ENCODE results near the gene CAMK1D. TPM values are rescaled to one million over a fixed set of nuclear protein-coding genes. Genes with fewer than 3 reads are reported as not detected.

Gene CAMK1D
- total RNA-seq, 1 experiment from 2014 or later = 6.0 TPM

DNA sequence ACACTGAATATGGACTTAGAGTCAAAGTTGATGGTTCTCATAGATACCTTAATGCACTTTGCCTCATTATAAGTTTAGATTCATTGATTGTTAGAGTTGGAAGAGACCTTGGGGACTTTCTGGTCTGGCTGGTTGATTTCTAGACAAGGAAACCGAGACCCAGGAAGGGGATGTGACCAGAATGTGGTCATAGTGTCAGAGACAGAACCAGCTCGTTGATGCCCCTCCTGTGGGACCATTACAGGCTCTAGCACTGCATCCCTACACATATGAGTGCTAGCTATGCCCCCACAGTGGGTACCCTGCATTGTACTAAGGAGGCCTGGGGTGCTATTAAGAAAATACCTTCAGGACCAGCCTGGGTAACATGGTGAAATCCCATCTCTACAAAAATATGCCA, 306.6 kb downstream of the CAMK1D start:
- Histone ChIP-seq H3K4me1 (replicated peaks; ENCODE audit: insufficient read depth) (no peaks in the 10 kb centered on the region), H4K20me1 (ENCODE audit: insufficient read depth) (no peaks in the 10 kb centered on the region), H3K36me3 (ENCODE audit: low read depth) (no peaks in the 10 kb centered on the region), H3F3A (ENCODE audit: insufficient read depth, low read depth) (no peaks in the 10 kb centered on the region), H2AFZ (no peak overlapping the region), H3K9me3 (ENCODE audit: insufficient read depth, low read depth) (no peaks in the 10 kb centered on the region), H3K4me3 (no peak overlapping the region), H3K9me2 (ENCODE audit: insufficient read depth) (no peaks in the 10 kb centered on the region), H3K79me2 (ENCODE audit: low read depth) (no peaks in the 10 kb centered on the region), H3K4me2 (no peak overlapping the region), H3K27ac (no peak overlapping the region), H3K27me3 (ENCODE audit: insufficient read depth, low read depth) (no peaks in the 10 kb centered on the region)
- BruUV-seq (replicated peaks) = no TSS peak
- TF ChIP-seq, protein P1, sequence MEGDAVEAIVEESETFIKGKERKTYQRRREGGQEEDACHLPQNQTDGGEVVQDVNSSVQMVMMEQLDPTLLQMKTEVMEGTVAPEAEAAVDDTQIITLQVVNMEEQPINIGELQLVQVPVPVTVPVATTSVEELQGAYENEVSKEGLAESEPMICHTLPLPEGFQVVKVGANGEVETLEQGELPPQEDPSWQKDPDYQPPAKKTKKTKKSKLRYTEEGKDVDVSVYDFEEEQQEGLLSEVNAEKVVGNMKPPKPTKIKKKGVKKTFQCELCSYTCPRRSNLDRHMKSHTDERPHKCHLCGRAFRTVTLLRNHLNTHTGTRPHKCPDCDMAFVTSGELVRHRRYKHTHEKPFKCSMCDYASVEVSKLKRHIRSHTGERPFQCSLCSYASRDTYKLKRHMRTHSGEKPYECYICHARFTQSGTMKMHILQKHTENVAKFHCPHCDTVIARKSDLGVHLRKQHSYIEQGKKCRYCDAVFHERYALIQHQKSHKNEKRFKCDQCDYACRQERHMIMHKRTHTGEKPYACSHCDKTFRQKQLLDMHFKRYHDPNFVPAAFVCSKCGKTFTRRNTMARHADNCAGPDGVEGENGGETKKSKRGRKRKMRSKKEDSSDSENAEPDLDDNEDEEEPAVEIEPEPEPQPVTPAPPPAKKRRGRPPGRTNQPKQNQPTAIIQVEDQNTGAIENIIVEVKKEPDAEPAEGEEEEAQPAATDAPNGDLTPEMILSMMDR (conservative IDR thresholded peaks at IDR 0.05) = no peak
- TF ChIP-seq EZH2 (IDR thresholded peaks at IDR 0.05; ENCODE audit: low read depth) = no peak
- intact Hi-C loops (cut with micrococcal nuclease; ENCODE audit: unreplicated experiment) = loop anchor here (1.0 to 10.0 kb wide), 3 partner anchors 311 to 444 kb away; partner anchors contain the start of gene CAMK1D
- CTCF ChIA-PET = interaction anchor here (0.6 to 1.5 kb wide), 10 partner anchors 22 to 393 kb away, joined by 3 to 20 read pairs (median 3); no protein-coding TSS in a partner anchor
- POLR2A ChIA-PET (ENCODE audit: unreplicated experiment) = interaction anchor here (0.6 kb wide), 1 partner anchor 54 kb away, joined by 3 read pairs; no protein-coding TSS in a partner anchor
- DNase-seq = no peak

DNA sequence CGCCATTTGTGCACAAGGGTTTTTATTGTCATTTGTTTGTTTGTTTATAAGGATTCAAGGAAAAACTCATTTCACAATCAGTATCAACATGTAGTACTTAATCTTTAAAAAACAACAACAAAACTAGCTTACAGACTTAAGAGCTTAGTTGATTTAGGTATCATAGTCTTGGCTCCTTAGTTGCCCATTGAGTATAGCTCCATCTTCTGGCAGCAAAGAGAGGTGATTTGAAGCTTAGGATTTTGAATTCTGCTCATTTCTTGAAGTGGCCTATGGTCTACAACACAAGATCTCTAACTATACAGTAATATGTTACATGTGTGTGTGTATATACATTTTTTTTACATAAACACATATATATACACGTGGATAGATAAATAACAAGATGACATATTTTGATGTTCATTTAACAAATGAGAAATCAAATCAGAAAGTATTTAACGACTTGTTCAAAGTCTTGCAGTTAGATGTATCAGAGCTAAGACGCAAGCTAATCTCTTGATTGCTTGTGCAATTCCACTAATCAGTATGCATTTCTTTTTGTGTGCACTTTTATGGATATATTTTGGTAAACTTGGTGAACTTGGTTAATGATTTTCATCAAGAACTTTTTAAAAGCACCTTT, 307.3 kb downstream of the CAMK1D start:
- H3K36me3 ChIP-seq (ENCODE audit: low read depth) = no peaks in the 10 kb centered on the region
- DNase-seq = peak in 1 of 2 experiments; percentile 44
- no peaks in the 10 kb centered on the region for H3F3A ChIP-seq (ENCODE audit: insufficient read depth, low read depth)
- H3K9me3 ChIP-seq (ENCODE audit: insufficient read depth, low read depth) = no peaks in the 10 kb centered on the region
- no peaks in the 10 kb centered on the region for H3K9me2 ChIP-seq (ENCODE audit: insufficient read depth)
- ChIA-PET POLR2A (ENCODE audit: unreplicated experiment) (interaction anchor here (0.6 to 0.7 kb wide), 3 partner anchors 53 to 511 kb away, joined by 3 to 10 read pairs (median 7); no protein-coding TSS in a partner anchor), CTCF (interaction anchor here (0.6 to 1.5 kb wide), 12 partner anchors 21 to 394 kb away, joined by 3 to 20 read pairs (median 3); no protein-coding TSS in a partner anchor)
- no peak for TF ChIP-seq EZH2 (IDR thresholded peaks at IDR 0.05; ENCODE audit: low read depth)
- TF ChIP-seq, protein P1 (conservative IDR thresholded peaks at IDR 0.05) = peak; percentile 76
- intact Hi-C loops (cut with micrococcal nuclease; ENCODE audit: unreplicated experiment) = loop anchor here (1.0 to 10.0 kb wide), 3 partner anchors 312 to 444 kb away; partner anchors contain the start of gene CAMK1D
- no peak overlapping the region for H3K27ac ChIP-seq
- no peaks in the 10 kb centered on the region for H3K27me3 ChIP-seq (ENCODE audit: insufficient read depth, low read depth)
- no peaks in the 10 kb centered on the region for H3K79me2 ChIP-seq (ENCODE audit: low read depth)
- no TSS peak for BruUV-seq (replicated peaks)
- no peak overlapping the region for H2AFZ ChIP-seq
- H3K4me3 ChIP-seq = no peak overlapping the region
- no peak overlapping the region for H3K4me2 ChIP-seq
- no peaks in the 10 kb centered on the region for H3K4me1 ChIP-seq (replicated peaks; ENCODE audit: insufficient read depth)
- no peaks in the 10 kb centered on the region for H4K20me1 ChIP-seq (ENCODE audit: insufficient read depth)

DNA sequence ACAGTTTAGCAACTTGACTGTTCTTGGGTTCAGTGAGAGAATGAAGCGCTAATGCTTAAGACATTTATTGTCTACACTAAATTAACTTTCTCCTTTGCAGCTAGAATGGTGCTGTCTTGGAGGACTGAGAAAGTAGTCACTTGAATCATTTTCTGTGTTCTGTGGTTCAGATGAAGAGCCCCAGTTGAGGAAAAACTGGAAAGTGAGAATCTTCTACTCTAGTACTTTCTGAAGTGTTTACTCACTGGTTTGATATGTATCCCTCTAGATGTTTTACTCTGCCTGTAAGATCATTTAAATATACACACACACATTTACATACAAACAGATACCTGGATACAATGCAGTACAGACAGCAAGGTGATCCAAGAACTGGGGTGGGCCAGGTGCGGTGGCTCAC, 308.1 kb downstream of the CAMK1D start:
- no TSS peak for BruUV-seq (replicated peaks)
- Histone ChIP-seq H3K4me2 (no peak overlapping the region), H3K9me2 (ENCODE audit: insufficient read depth) (no peaks in the 10 kb centered on the region), H3K4me3 (no peak overlapping the region), H3K79me2 (ENCODE audit: low read depth) (no peaks in the 10 kb centered on the region), H3K9me3 (ENCODE audit: insufficient read depth, low read depth) (no peaks in the 10 kb centered on the region), H3K27me3 (ENCODE audit: insufficient read depth, low read depth) (no peaks in the 10 kb centered on the region), H3K4me1 (replicated peaks; ENCODE audit: insufficient read depth) (no peaks in the 10 kb centered on the region), H3K36me3 (ENCODE audit: low read depth) (no peaks in the 10 kb centered on the region), H4K20me1 (ENCODE audit: insufficient read depth) (no peaks in the 10 kb centered on the region), H3K27ac (no peak overlapping the region), H3F3A (ENCODE audit: insufficient read depth, low read depth) (no peaks in the 10 kb centered on the region), H2AFZ (no peak overlapping the region)
- ChIA-PET CTCF (no interaction called here), POLR2A (ENCODE audit: unreplicated experiment) (no interaction called here)
- intact Hi-C loops (cut with micrococcal nuclease; ENCODE audit: unreplicated experiment) = loop anchor here (5.0 to 10.0 kb wide), 2 partner anchors 313 to 445 kb away; partner anchors contain the start of gene CAMK1D
- DNase-seq = no peak
- TF ChIP-seq, protein P1 (conservative IDR thresholded peaks at IDR 0.05) = no peak
- no peak for TF ChIP-seq EZH2 (IDR thresholded peaks at IDR 0.05; ENCODE audit: low read depth)

Data from PC-9 (cell line).